IMR-90 (cell line): Measurements from ENCODE around the gene CLEC1A. TPM values are rescaled to one million over a fixed set of nuclear protein-coding genes. Genes with fewer than 3 reads are reported as not detected.

Experiments
- ATAC-seq: fragments of 200-7000 bp; cut with Tn5 transposase; 2 replicates; pipeline ENCODE4 v1.9.1; 2020; ENCODE audit warnings: low read depth, mild to moderate bottlenecking, moderate library complexity
- BruUV-seq: library from RNA; stranded (reverse); fragments of 400-500 nt; replicated peaks from 2 replicates; lab custom pipeline; 2021; lab: Mats Ljungman, UMichigan
- CTCF ChIA-PET: fragments of 300-600 bp; formaldehyde crosslinking; extraction: SDS; loops from one replicate; lab custom pipeline; 2021; ENCODE audit warnings: antibody characterized with exemption; lab: Yijun Ruan, JAX
- POLR2A ChIA-PET: fragments of 300-600 bp; sonication (Branson Sonifier 250); formaldehyde crosslinking; loops from one replicate; lab custom pipeline; 2022; ENCODE audit warnings: antibody characterized with exemption; ENCODE audit not compliant: unreplicated experiment; lab: Charles Lee
- DNase-seq: peaks from one replicate; pipeline ENCODE4 v3.0.0; 2013
- H2AFZ ChIP-seq: replicated peaks from 2 replicates; pipeline ENCODE3; 2013; ENCODE audit warnings: low read length, mild to moderate bottlenecking; ENCODE audit not compliant: poor library complexity
- H2AK5ac ChIP-seq: 2 replicates; pipeline ENCODE4 v1.6.1; 2013; ENCODE audit warnings: low read depth, low read length, inconsistent platforms
- H2AK9ac ChIP-seq: replicated peaks from 2 replicates; pipeline ENCODE3; 2013; ENCODE audit warnings: mild to moderate bottlenecking, low read depth, low read length, moderate library complexity; ENCODE audit not compliant: poor library complexity
- H2BK120ac ChIP-seq: 2 replicates; pipeline ENCODE4 v1.6.1; 2013; ENCODE audit warnings: low read depth, low read length, inconsistent platforms
- H2BK15ac ChIP-seq: 3 replicates; pipeline ENCODE4 v1.6.1; 2013; ENCODE audit warnings: low read depth, low read length, inconsistent platforms
- H2BK20ac ChIP-seq: 2 replicates; pipeline ENCODE4 v1.6.1; 2013; ENCODE audit warnings: low read depth, mild to moderate bottlenecking, inconsistent platforms, low read length, moderate library complexity
- H2BK5ac ChIP-seq: 2 replicates; pipeline ENCODE4 v1.6.1; 2013; ENCODE audit warnings: mild to moderate bottlenecking, low read depth, low read length, inconsistent platforms; ENCODE audit not compliant: poor library complexity, severe bottlenecking
- H3K14ac ChIP-seq: replicated peaks from 2 replicates; pipeline ENCODE4 v1.6.1; 2013; ENCODE audit warnings: low read depth, low read length, inconsistent platforms
- H3K18ac ChIP-seq: 2 replicates; pipeline ENCODE4 v1.6.1; 2013; ENCODE audit warnings: low read depth, low read length, control low read depth
- H3K23ac ChIP-seq: 2 replicates; pipeline ENCODE4 v1.6.1; 2013; ENCODE audit warnings: low read depth, low read length, inconsistent platforms
- H3K27ac ChIP-seq: 2 replicates; pipeline ENCODE4 v1.5.1; 2013; ENCODE audit warnings: mild to moderate bottlenecking, control low read depth, low read length; ENCODE audit not compliant: insufficient read depth
- H3K27me3 ChIP-seq: 2 replicates; pipeline ENCODE4 v1.6.1; 2013; ENCODE audit warnings: low read length; ENCODE audit not compliant: control insufficient read depth, insufficient read depth
- H3K36me3 ChIP-seq: 2 replicates; pipeline ENCODE4 v1.6.1; 2013; ENCODE audit warnings: low read length, mixed read lengths; ENCODE audit not compliant: control insufficient read depth, insufficient read depth
- H3K4ac ChIP-seq: 2 replicates; pipeline ENCODE4 v1.6.1; 2013; ENCODE audit warnings: low read depth, low read length, inconsistent platforms
- H3K4me1 ChIP-seq: 2 replicates; pipeline ENCODE4 v1.6.1; 2013; ENCODE audit warnings: low read length, mixed read lengths; ENCODE audit not compliant: control insufficient read depth, insufficient read depth
- H3K4me2 ChIP-seq: 2 replicates; pipeline ENCODE4 v1.6.1; 2013; ENCODE audit warnings: low read depth, mild to moderate bottlenecking, control low read depth, low read length, moderate library complexity
- H3K4me3 ChIP-seq: 2 replicates; pipeline ENCODE4 v1.5.1; 2013; ENCODE audit warnings: low read depth, mild to moderate bottlenecking, control low read depth, low read length, moderate library complexity; ENCODE audit not compliant: insufficient read depth
- H3K56ac ChIP-seq: 2 replicates; pipeline ENCODE4 v1.6.1; 2013; ENCODE audit warnings: low read length, inconsistent platforms; ENCODE audit not compliant: insufficient read depth; ENCODE audit errors: extremely low read depth
- H3K79me1 ChIP-seq, 2 experiments: 2 replicates each; pipeline ENCODE4 v1.6.1; 2013; ENCODE audit warnings: low read length in 2 of 2, inconsistent platforms in 1 of 2, low read depth in 1 of 2
- H3K9ac ChIP-seq: 2 replicates; pipeline ENCODE4 v1.6.1; 2013; ENCODE audit warnings: low read depth, low read length, control low read depth
- H3K9me1 ChIP-seq: 2 replicates; pipeline ENCODE4 v1.6.1; 2013; ENCODE audit warnings: low read length, inconsistent platforms; ENCODE audit not compliant: insufficient read depth
- H3K9me3 ChIP-seq: 2 replicates; pipeline ENCODE4 v1.6.1; 2013; ENCODE audit warnings: low read length; ENCODE audit not compliant: control insufficient read depth, insufficient read depth
- H4K20me1 ChIP-seq: 2 replicates; pipeline ENCODE4 v1.6.1; 2013; ENCODE audit warnings: low read length, inconsistent platforms; ENCODE audit not compliant: insufficient read depth
- H4K5ac ChIP-seq: 2 replicates; pipeline ENCODE4 v1.6.1; 2013; ENCODE audit warnings: mild to moderate bottlenecking, low read depth, low read length, control low read depth
- H4K8ac ChIP-seq, 2 experiments: 2 replicates each; pipeline ENCODE4 v1.6.1; 2013; ENCODE audit warnings: low read depth in 2 of 2, low read length in 2 of 2, control low read depth in 1 of 2, inconsistent platforms in 1 of 2
- H4K91ac ChIP-seq: 2 replicates; pipeline ENCODE4 v1.6.1; 2013; ENCODE audit warnings: low read depth, low read length, inconsistent platforms; ENCODE audit not compliant: insufficient read depth
- BHLHE40 ChIP-seq: fragments of 150-350 bp; IDR thresholded peaks from 2 replicates; pipeline ENCODE4 v1.6.1; 2016; ENCODE audit warnings: mild to moderate bottlenecking, low read depth, low read length
- CEBPB ChIP-seq: IDR thresholded peaks from 2 replicates; pipeline ENCODE4 v1.6.1; 2012; ENCODE audit warnings: low read depth, low read length, improper control_type of control experiment
- CHD1 ChIP-seq: IDR thresholded peaks from 2 replicates; pipeline ENCODE4 v1.6.1; 2012; ENCODE audit warnings: low read depth, low read length, improper control_type of control experiment
- FOS ChIP-seq: fragments of 150-350 bp; IDR thresholded peaks from 2 replicates; pipeline ENCODE4 v1.6.1; 2016; ENCODE audit warnings: low read depth, low read length
- MAFK ChIP-seq: IDR thresholded peaks from 2 replicates; pipeline ENCODE4 v1.6.1; 2012; ENCODE audit warnings: low read depth, low read length, improper control_type of control experiment
- MAZ ChIP-seq: IDR thresholded peaks from 2 replicates; pipeline ENCODE4 v1.6.1; 2012; ENCODE audit warnings: low read depth, mild to moderate bottlenecking, low read length, improper control_type of control experiment, moderate library complexity, borderline replicate concordance
- MXI1 ChIP-seq: IDR thresholded peaks from 2 replicates; pipeline ENCODE4 v1.6.1; 2012; ENCODE audit warnings: low read depth, mild to moderate bottlenecking, low read length, moderate library complexity, borderline replicate concordance
- NFE2L2 ChIP-seq: fragments of 150-350 bp; IDR thresholded peaks from 2 replicates; pipeline ENCODE4 v1.6.1; 2016; ENCODE audit warnings: low read depth, mild to moderate bottlenecking, low read length
- POLR2A ChIP-seq: IDR thresholded peaks from 2 replicates; pipeline ENCODE4 v1.6.1; 2012; ENCODE audit warnings: mild to moderate bottlenecking, low read depth, low read length
- RAD21 ChIP-seq: IDR thresholded peaks from 2 replicates; pipeline ENCODE4 v1.6.1; 2012; ENCODE audit warnings: low read length, improper control_type of control experiment
- RCOR1 ChIP-seq: IDR thresholded peaks from 2 replicates; pipeline ENCODE4 v1.6.1; 2012; ENCODE audit warnings: mild to moderate bottlenecking, low read length, improper control_type of control experiment; ENCODE audit not compliant: insufficient replicate concordance
- RFX5 ChIP-seq: IDR thresholded peaks from 2 replicates; pipeline ENCODE4 v1.8.0; 2012; ENCODE audit warnings: low read depth, mild to moderate bottlenecking, low read length, moderate library complexity
- SMC3 ChIP-seq: fragments of 150-350 bp; IDR thresholded peaks from 2 replicates; pipeline ENCODE4 v1.6.1; 2016; ENCODE audit warnings: low read depth, mild to moderate bottlenecking, antibody characterized with exemption, low read length, moderate library complexity
- WGBS, 2 experiments: methylation state at CpG; one replicate each; pipeline versions ENCODE4 v1.1.5 to v1.1.7; 2013; ENCODE audit warnings: missing lambda C conversion rate in 2 of 2; ENCODE audit not compliant: insufficient read length in 1 of 2; ENCODE audit errors: extremely low coverage in 2 of 2; 5-methylcytosine and 5-hydroxymethylcytosine counted together
- dilution Hi-C: fragments of 300-500 bp; cut with HindIII; formaldehyde crosslinking; loops from one replicate; pipeline ENCODE4 v1.14.3; 2018; ENCODE audit warnings: low sequenced_read_pairs; ENCODE audit not compliant: unreplicated experiment
- in situ Hi-C: fragments of 300-500 bp; cut with MboI; formaldehyde crosslinking; loops from 3 replicates; pipeline ENCODE4 v1.14.3; 2019; ENCODE audit warnings: low sequenced_read_pairs, inconsistent platforms, mixed read lengths
- intact Hi-C: fragments of 100-400 bp; cut with micrococcal nuclease; formaldehyde crosslinking; loops from 2 replicates; pipeline ENCODE4 v1.10.0; 2022
- polyA plus RNA-seq, 3 experiments: library from polyadenylated mRNA; depleted of rRNA; stranded (reverse); fragments of >200 nt; gene quantifications; 2 replicates each; pipeline ENCODE4 v1.2.3, GENCODE V29; 2012; ENCODE audit warnings: low replicate concordance in 1 of 3
- total RNA-seq: library from RNA; depleted of rRNA; stranded (reverse); fragments of >200 nt; gene quantifications from 2 replicates; pipeline ENCODE4 v1.2.3, GENCODE V29; 2012
- TF ChIP-seq, protein P1 (sequence below): conservative IDR thresholded peaks from 2 replicates; pipeline ENCODE4 v1.5.1; 2012; ENCODE audit warnings: mild to moderate bottlenecking, low read depth, low read length, improper control_type of control experiment
- TF ChIP-seq, protein P2 (sequence below): fragments of 150-350 bp; IDR thresholded peaks from 2 replicates; pipeline ENCODE4 v1.6.1; 2017; ENCODE audit warnings: mild to moderate bottlenecking, antibody characterized with exemption, low read length, low read depth
- TF ChIP-seq, protein P3 (sequence below): fragments of 150-350 bp; IDR thresholded peaks from 2 replicates; pipeline ENCODE4 v1.6.1; 2016; ENCODE audit warnings: low read depth, mild to moderate bottlenecking, low read length, moderate library complexity, borderline replicate concordance

The CLEC1A gene
- total and polyA plus RNA-seq, 2 of the 4 experiments (the other 2 are of a cell fraction) = not detected

DNA sequence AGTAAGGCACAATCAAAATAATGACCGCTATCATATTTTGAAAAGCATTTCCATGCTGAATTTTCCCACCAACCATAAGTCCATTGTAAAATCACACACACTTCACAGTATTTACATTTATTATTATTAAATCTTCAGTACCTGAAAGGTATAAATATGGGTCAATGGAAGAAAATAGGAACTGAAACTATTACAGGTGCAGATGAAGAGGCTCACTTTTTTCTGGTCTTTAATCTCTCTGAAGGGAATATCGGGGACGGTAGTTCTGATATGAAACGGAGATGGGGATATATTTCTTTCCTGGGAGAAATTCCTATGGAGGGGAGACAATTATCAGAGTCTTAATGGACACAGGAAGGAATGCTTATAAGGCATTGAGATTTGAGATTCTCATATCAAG lies 28.4 kb downstream of the CLEC1A start:
- CTCF ChIA-PET = interaction anchor here (0.6 to 1.4 kb wide), 2 partner anchors 14 to 22 kb away, joined by 4 to 6 read pairs; no protein-coding TSS in a partner anchor
- no peak overlapping the region for H4K8ac ChIP-seq
- H2AK9ac ChIP-seq = no peak overlapping the region
- H4K20me1 ChIP-seq = no peaks in the 10 kb centered on the region
- H2BK5ac ChIP-seq = no peak overlapping the region
- no peak overlapping the region for H4K91ac ChIP-seq
- no peak overlapping the region for H2AK5ac ChIP-seq
- ATAC-seq (no peak), DNase-seq (no peak)
- H2BK15ac ChIP-seq = no peak overlapping the region
- H2BK120ac ChIP-seq = no peak overlapping the region
- H3K36me3 ChIP-seq = no peaks in the 10 kb centered on the region
- TF ChIP-seq FOS = no peak
- no peak for TF ChIP-seq CHD1
- TF ChIP-seq SMC3 = no peak
- no peak for TF ChIP-seq BHLHE40
- TF ChIP-seq RFX5 = no peak
- no peak for TF ChIP-seq RAD21
- TF ChIP-seq, protein P1, sequence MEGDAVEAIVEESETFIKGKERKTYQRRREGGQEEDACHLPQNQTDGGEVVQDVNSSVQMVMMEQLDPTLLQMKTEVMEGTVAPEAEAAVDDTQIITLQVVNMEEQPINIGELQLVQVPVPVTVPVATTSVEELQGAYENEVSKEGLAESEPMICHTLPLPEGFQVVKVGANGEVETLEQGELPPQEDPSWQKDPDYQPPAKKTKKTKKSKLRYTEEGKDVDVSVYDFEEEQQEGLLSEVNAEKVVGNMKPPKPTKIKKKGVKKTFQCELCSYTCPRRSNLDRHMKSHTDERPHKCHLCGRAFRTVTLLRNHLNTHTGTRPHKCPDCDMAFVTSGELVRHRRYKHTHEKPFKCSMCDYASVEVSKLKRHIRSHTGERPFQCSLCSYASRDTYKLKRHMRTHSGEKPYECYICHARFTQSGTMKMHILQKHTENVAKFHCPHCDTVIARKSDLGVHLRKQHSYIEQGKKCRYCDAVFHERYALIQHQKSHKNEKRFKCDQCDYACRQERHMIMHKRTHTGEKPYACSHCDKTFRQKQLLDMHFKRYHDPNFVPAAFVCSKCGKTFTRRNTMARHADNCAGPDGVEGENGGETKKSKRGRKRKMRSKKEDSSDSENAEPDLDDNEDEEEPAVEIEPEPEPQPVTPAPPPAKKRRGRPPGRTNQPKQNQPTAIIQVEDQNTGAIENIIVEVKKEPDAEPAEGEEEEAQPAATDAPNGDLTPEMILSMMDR = no peak
- TF ChIP-seq, protein P2, sequence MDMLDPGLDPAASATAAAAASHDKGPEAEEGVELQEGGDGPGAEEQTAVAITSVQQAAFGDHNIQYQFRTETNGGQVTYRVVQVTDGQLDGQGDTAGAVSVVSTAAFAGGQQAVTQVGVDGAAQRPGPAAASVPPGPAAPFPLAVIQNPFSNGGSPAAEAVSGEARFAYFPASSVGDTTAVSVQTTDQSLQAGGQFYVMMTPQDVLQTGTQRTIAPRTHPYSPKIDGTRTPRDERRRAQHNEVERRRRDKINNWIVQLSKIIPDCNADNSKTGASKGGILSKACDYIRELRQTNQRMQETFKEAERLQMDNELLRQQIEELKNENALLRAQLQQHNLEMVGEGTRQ = no peak
- TF ChIP-seq, protein P3, sequence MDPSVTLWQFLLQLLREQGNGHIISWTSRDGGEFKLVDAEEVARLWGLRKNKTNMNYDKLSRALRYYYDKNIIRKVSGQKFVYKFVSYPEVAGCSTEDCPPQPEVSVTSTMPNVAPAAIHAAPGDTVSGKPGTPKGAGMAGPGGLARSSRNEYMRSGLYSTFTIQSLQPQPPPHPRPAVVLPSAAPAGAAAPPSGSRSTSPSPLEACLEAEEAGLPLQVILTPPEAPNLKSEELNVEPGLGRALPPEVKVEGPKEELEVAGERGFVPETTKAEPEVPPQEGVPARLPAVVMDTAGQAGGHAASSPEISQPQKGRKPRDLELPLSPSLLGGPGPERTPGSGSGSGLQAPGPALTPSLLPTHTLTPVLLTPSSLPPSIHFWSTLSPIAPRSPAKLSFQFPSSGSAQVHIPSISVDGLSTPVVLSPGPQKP = no peak
- no peak for TF ChIP-seq RCOR1
- no peak for TF ChIP-seq CEBPB
- TF ChIP-seq MXI1 = no peak
- no peak for TF ChIP-seq MAFK
- TF ChIP-seq POLR2A = no peak
- no peak for TF ChIP-seq MAZ
- TF ChIP-seq NFE2L2 = no peak
- H4K5ac ChIP-seq = no peak overlapping the region
- POLR2A ChIA-PET = no interaction called here
- H2AFZ ChIP-seq = no peak overlapping the region
- H3K27me3 ChIP-seq = no peaks in the 10 kb centered on the region
- H3K4me3 ChIP-seq = no peak overlapping the region
- WGBS, 2 experiments = no CpG with 5 or more reads among the region's 4 CpGs
- H3K23ac ChIP-seq = no peak overlapping the region
- H3K9me3 ChIP-seq = no peaks in the 10 kb centered on the region
- H2BK20ac ChIP-seq = no peak overlapping the region
- peaks cover 4% of the 10 kb centered on the region for H3K4me1 ChIP-seq
- no peak overlapping the region for H3K56ac ChIP-seq
- H3K9ac ChIP-seq = no peak overlapping the region
- H3K14ac ChIP-seq = no peak overlapping the region
- no peaks in the 10 kb centered on the region for H3K79me1 ChIP-seq
- dilution Hi-C loops (no loop called here), in situ Hi-C loops (no loop called here), intact Hi-C loops (no loop called here)
- H3K18ac ChIP-seq = no peak overlapping the region
- H3K4me2 ChIP-seq = no peak overlapping the region
- H3K4ac ChIP-seq = no peak overlapping the region
- H3K9me1 ChIP-seq = 0 out of 2 replicates have a peak, but pooled peaks cover 3% of the 10 kb centered on the region
- BruUV-seq = no TSS peak
- H3K27ac ChIP-seq = no peak overlapping the region
